Cardiac muscle cell (in vitro differentiated cells and primary cell): ENCODE measurements around the gene PPP2R5D. TPM values are rescaled to one million over a fixed set of nuclear protein-coding genes. Genes with fewer than 3 reads are reported as not detected.

Source experiments
- DNase-seq, 2 donors: peaks; one replicate each; pipeline versions ENCODE4 v3.0.0 to v3.0.0-alpha.2; 2010 to 2017; ENCODE audit warnings: low read depth in 1 of 2, low spot score in 1 of 2
- H3K27ac ChIP-seq: fragments of 200-600 bp; sonication (generic); 2 replicates; pipeline ENCODE4 v1.5.1; 2016
- H3K27me3 ChIP-seq: fragments of 200-600 bp; sonication (generic); 2 replicates; pipeline ENCODE4 v1.6.0; 2016; ENCODE audit warnings: control low read depth
- H3K36me3 ChIP-seq: fragments of 200-600 bp; sonication (generic); 2 replicates; pipeline ENCODE4 v1.5.1; 2016; ENCODE audit warnings: control low read depth
- H3K4me1 ChIP-seq: fragments of 200-600 bp; sonication (generic); 2 replicates; pipeline ENCODE4 v1.8.1; 2017; ENCODE audit warnings: low read depth, mild to moderate bottlenecking, mixed run types
- H3K4me3 ChIP-seq: fragments of 200-600 bp; sonication (generic); 2 replicates; pipeline ENCODE4 v1.5.1; 2016; ENCODE audit warnings: mild to moderate bottlenecking
- H3K9me3 ChIP-seq: fragments of 200-600 bp; sonication (generic); 2 replicates; pipeline ENCODE4 v1.5.1; 2017; ENCODE audit warnings: low read depth, mild to moderate bottlenecking, control low read depth
- CTCF ChIP-seq: IDR thresholded peaks from 2 replicates; pipeline ENCODE4 v1.5.1; 2012; ENCODE audit warnings: low read depth, mild to moderate bottlenecking, low read length
- polyA plus RNA-seq: library from polyadenylated mRNA; unstranded; fragments of >200 nt; fragmentation: Nextera tagmentation; extraction: Ambion mirVana; gene quantifications from 2 replicates; pipeline ENCODE4 v1.2.1, GENCODE V29; 2016
- total RNA-seq: library from RNA; depleted of rRNA; stranded (reverse); fragments of >200 nt; gene quantifications from 2 replicates; pipeline ENCODE4 v1.2.3, GENCODE V29; 2016

PPP2R5D gene
- total and polyA plus RNA-seq, 2 experiments from 2014 or later, result 48.8 to 70.0 TPM

GRCh38 chr6:43058531-43058930, 74.2 kb downstream of the PPP2R5D start:
- Histone ChIP-seq H3K4me1 (peaks cover 9% of the 10 kb centered on the region), H3K9me3 (no peaks in the 10 kb centered on the region), H3K4me3 (peak overlapping the region; percentile 81), H3K27me3 (no peaks in the 10 kb centered on the region), H3K27ac (peak overlapping the region; percentile 82), H3K36me3 (peaks cover 13% of the 10 kb centered on the region)
- no peak for DNase-seq
- TF ChIP-seq CTCF, result no peak

DNA sequence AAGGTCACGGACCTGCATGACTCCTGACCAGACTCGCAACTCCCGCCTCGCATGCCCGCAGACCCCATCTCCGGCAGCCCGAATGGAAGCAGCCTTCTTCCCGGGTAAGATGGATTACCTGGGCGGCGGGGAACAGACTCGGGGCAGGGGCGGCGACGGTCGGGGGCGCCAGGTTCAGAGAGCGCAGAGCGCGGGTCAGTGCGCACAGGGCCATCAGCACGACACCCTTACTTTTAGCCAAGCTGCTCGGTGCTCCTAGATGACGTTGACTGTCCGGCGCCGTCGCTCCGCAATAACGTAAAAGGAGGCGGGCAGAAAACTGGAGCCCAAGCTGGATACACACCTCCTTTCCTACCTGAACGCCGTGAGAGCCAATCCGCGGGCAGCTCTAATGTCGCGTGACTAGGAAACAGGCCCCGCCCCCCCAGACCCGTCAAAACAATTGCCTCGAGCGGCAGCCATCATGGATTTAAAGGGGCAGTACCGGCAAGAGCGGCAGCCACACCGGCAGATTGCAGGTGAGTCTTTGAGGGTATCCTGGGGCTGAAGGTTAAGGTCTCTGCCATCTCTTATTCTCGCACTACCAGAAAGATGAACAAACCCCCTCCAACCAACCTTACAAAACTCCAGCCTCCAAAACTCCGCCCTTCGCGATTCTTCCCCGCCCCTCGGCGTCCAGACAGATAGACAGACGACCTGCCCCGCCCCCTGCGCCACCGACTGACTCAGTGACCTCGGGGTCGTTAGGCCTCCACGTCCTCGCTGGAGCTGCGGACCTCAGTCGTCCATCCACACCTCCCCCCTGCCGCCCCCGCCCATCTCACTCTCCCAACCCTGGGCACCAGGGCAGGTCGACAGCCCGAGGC, 75.0 kb downstream of the PPP2R5D start, which contains the start of the genes KLC4 and MRPL2:
TSS of gene KLC4 (plus strand) at position 464 of the 866 bp plus-strand sequence. CDS start 1,705 bp downstream, outside the sequence.
TSS of gene MRPL2 (minus strand) at position 267 of the 866 bp plus-strand sequence. CDS start at position 214, 53 bp downstream.
- Histone ChIP-seq H3K4me1 (peaks cover 9% of the 10 kb centered on the region), H3K36me3 (peaks cover 15% of the 10 kb centered on the region), H3K27ac (peak within 1 kb of the TSS; percentile 91), H3K9me3 (no peaks in the 10 kb centered on the region), H3K4me3 (peak within 1 kb of the TSS; percentile 81), H3K27me3 (no peaks in the 10 kb centered on the region)
- DNase-seq, result peak; percentile 99
- no peak for TF ChIP-seq CTCF

DNA sequence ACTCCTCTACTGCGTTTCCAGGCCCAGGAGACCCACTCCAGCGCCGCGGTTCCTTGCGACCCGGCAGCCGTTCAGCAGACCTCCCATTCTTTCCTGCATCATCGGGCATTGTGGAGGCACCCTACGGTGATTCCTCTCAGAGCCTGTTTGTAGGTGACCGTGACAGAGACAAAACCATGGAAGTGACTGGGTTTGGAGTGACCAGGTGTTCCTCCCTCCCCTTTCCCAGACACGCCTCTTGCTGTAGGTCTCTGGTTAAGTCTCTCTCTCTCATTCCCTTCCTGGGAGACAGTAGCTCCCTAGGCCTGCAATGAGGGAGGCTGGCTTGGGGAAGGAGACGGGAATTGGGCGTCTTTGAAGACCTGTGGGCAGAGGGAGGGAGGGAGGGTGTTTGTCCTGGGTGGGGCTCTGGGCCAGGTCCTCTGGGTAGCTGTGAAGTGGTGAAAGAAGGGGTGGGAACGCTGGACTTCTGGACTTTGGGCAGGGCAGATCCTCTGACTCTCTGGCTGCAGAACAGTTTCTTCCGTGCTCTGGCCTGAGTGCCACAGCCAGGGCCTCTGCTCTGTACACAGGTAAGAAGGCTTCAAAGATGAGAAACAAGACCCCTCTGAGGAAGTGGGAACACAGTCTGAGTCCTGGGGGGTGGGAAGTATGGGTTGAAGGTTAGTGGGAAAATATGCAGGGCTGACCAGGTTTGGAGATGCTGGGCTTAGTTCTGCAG, 75.8 kb downstream of the PPP2R5D start:
- no peak for TF ChIP-seq CTCF
- no peaks in the 10 kb centered on the region for H3K27me3 ChIP-seq
- no peaks in the 10 kb centered on the region for H3K9me3 ChIP-seq
- H3K27ac ChIP-seq, result peak overlapping the region; percentile 91
- H3K36me3 ChIP-seq, result peaks cover 16% of the 10 kb centered on the region
- H3K4me3 ChIP-seq, result peak overlapping the region; percentile 81
- H3K4me1 ChIP-seq, result peaks cover 9% of the 10 kb centered on the region
- DNase-seq, result peak; percentile 9 to 33

DNA sequence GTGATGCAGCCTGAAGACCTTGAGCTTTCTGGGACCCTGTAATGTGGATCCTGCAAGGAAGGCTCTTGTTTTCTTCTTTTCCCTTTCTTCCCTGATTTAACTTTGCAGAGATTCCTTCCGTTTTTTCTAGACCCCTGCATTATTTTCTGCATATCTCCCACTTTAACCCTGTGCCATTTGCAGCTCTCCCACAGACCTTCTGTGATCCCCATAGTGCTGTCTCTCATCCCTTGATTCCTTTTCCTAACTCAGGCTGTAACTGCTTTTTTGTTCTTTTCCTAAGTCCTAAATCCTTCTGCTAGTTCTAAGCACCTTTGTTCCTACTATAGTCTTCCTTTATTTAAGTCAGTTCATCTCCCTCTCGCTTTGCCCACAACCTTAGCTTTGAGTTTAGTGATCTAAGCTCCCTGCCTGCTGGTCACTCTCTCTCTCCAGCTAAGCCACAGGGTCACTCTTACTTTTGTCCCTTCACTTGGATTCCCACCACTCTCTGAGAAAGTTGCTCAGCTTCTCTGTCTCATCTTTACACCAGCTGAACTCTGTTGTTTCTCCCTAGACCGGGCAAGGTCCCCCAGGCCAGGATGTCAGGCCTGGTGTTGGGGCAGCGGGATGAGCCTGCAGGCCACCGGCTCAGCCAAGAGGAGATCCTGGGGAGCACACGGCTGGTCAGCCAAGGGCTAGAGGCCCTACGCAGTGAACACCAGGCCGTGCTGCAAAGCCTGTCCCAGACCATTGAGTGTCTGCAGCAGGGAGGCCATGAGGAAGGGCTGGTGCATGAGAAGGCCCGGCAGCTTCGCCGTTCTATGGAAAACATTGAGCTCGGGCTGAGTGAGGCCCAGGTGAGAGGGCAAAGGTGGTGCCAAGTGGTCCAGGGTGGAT, 76.6 kb downstream of the PPP2R5D start:
- H3K4me1 ChIP-seq, result peaks cover 9% of the 10 kb centered on the region
- peak overlapping the region; percentile 91 for H3K27ac ChIP-seq
- peak overlapping the region; percentile 81 for H3K4me3 ChIP-seq
- H3K36me3 ChIP-seq, result peaks cover 20% of the 10 kb centered on the region
- DNase-seq, result no peak
- TF ChIP-seq CTCF, result no peak
- no peaks in the 10 kb centered on the region for H3K9me3 ChIP-seq
- H3K27me3 ChIP-seq, result no peaks in the 10 kb centered on the region

GRCh38 chr6:43061861-43062260, 77.5 kb downstream of the PPP2R5D start:
- Histone ChIP-seq H3K36me3 (peaks cover 20% of the 10 kb centered on the region), H3K4me3 (no peak overlapping the region), H3K27ac (no peak overlapping the region), H3K4me1 (peaks cover 9% of the 10 kb centered on the region), H3K9me3 (no peaks in the 10 kb centered on the region), H3K27me3 (no peaks in the 10 kb centered on the region)
- no peak for TF ChIP-seq CTCF
- no peak for DNase-seq
